GM18498 (cell line): Measurements from ENCODE around the gene OR4B1.

ENCODE experiments used
- ATAC-seq: cut with Tn5 transposase; IDR thresholded peaks from one replicate; pipeline ENCODE4 v1.9.1; 2021; ENCODE audit warnings: mild to moderate bottlenecking, moderate library complexity; ENCODE audit not compliant: unreplicated experiment

Gene OR4B1

DNA sequence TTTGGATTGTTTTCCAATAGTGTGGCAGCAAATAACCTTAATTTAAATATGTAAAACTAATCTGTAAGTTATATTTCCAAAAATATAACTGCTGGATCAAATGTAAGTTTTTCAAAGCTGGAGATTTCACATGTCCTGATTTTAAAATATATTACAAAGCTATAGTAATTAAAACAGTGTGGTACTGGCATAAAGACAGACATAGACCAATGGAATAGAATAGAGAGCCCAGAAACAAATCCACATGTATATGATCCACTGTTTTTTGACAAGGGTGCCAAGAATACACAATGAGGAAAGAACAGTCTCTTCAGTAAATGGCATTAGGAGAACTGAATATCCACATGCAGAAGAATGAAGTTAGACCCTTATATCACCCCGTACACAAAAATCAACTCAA lies 32.3 kb downstream of the OR4B1 start:
- no peak for ATAC-seq

GRCh38 chr11:48261600-48261999 lies 45.0 kb downstream of the OR4B1 start:
- ATAC-seq = no peak

DNA sequence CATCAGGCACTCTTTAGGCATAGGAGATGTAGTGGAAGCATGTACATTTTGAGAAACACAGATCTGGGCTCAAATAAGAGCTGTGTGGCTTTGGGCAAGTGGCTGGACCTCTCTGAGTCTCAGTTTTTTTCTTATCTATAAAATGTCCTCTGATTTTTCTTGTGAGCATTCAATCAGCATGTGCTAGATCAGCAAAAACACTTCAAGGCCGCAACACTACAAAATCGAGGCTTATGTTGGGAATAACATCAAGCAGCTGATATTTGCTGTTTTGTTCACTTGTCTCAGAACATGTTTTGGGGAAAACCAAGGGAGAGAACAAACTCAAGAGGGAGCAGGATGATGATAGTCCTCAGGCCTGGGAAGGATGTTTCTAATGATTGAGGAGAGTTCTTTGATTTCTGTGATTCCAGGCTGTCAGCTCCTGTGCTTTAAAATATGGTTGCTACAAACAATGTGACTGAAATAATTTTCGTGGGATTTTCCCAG lies 46.9 kb downstream of the OR4B1 start, which contains the start of gene OR4X1:
Gene OR4X1 (plus strand): TSS at position 439 of the 489 bp plus-strand sequence. CDS start 0 bp downstream, at position 439.
- ATAC-seq = no peak
